Mucosa of rectum (tissue), 2 donors: ENCODE data around the gene ARHGAP33.
A peak's percentile ranks its signal among the peaks of the same experiment; 100 is the strongest.

ENCODE experiments used
- H3K27ac ChIP-seq, 2 donors: one replicate each; pipeline ENCODE4 v1.7.0; 2013; ENCODE audit warnings: inconsistent platforms in 2 of 2, low read depth in 2 of 2, low read length in 2 of 2
- H3K27me3 ChIP-seq, 2 donors: one replicate each; pipeline ENCODE4 v1.7.0; 2013; ENCODE audit warnings: low read length in 2 of 2; ENCODE audit not compliant: control insufficient read depth in 2 of 2, insufficient read depth in 2 of 2
- H3K36me3 ChIP-seq, 2 donors: one replicate each; pipeline ENCODE4 v1.7.0; 2013; ENCODE audit warnings: low read length in 2 of 2; ENCODE audit not compliant: control insufficient read depth in 2 of 2, insufficient read depth in 2 of 2
- H3K4me1 ChIP-seq, 2 donors: one replicate each; pipeline ENCODE4 v1.7.0; 2013; ENCODE audit warnings: low read length in 2 of 2, mild to moderate bottlenecking in 1 of 2; ENCODE audit not compliant: control insufficient read depth in 2 of 2, insufficient read depth in 2 of 2
- H3K4me3 ChIP-seq, 2 donors: one replicate each; pipeline ENCODE4 v1.7.0; 2013; ENCODE audit warnings: low read length in 2 of 2
- H3K9ac ChIP-seq, 2 donors: one replicate each; pipeline ENCODE4 v1.7.0; 2013; ENCODE audit warnings: low read length in 2 of 2, low read depth in 1 of 2, mild to moderate bottlenecking in 1 of 2
- H3K9me3 ChIP-seq, 2 donors: one replicate each; pipeline ENCODE4 v1.7.0; 2013; ENCODE audit warnings: low read length in 2 of 2; ENCODE audit not compliant: control insufficient read depth in 2 of 2
- donor health status: healthy.
- donor health status: Normal muscosa, but diverticular disease.

ARHGAP33 gene

DNA sequence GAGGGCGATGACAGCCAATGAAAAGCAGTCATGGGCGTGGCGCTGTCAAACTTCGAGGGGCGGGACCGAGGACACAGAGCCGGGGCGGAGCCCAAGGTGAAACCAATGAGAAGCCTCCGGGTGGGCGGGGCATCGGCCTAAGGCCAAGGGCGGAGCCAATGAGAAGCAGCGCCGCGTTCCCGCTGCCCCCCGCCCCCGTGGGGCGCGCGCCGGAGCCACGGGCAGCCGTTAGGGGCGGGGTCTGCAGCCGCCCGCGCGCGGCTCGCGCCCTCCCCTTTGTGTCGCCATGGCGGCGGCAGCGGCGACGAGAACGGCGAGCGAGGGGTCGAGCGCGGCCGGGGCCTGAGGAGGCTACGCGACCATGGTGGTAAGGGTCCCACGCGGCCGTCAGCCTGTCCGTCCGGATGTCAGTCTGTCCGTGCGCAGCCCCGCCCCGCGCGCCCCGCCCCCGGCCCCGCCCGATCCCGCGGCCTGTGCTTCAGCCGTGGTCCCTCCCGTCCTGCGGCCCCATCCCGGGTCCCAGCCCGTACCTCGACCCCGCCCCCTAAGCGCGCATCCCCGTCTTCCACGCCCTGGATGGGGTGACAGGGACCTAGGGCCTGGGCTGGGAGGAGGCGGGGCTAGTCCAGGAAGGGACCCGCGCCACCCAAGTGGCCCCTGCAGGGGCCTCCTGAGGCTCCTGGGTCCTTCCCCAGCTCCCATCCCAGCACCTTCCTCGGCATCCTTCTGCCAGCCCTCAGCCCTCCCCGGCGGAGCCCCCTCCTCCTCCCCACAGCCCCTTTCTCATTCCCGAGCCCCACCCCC is at the start of gene ARHGAP33:
TSS of gene ARHGAP33 (plus strand) at position 267 of the 804 bp plus-strand sequence. CDS start at position 362, 95 bp downstream.
- no peak within 1 kb of the TSS for H3K27ac ChIP-seq
- H3K4me1 ChIP-seq: peaks cover 4 to 7% of the 10 kb centered on the region in 2 donors
- H3K9ac ChIP-seq: peak within 1 kb of the TSS; percentile 51 to 52
- H3K27me3 ChIP-seq: no peaks in the 10 kb centered on the region
- H3K4me3 ChIP-seq: peak within 1 kb of the TSS; percentile 56 to 68
- peaks cover 0 to 4% of the 10 kb centered on the region in 2 donors for H3K36me3 ChIP-seq
- no peaks in the 10 kb centered on the region for H3K9me3 ChIP-seq

DNA sequence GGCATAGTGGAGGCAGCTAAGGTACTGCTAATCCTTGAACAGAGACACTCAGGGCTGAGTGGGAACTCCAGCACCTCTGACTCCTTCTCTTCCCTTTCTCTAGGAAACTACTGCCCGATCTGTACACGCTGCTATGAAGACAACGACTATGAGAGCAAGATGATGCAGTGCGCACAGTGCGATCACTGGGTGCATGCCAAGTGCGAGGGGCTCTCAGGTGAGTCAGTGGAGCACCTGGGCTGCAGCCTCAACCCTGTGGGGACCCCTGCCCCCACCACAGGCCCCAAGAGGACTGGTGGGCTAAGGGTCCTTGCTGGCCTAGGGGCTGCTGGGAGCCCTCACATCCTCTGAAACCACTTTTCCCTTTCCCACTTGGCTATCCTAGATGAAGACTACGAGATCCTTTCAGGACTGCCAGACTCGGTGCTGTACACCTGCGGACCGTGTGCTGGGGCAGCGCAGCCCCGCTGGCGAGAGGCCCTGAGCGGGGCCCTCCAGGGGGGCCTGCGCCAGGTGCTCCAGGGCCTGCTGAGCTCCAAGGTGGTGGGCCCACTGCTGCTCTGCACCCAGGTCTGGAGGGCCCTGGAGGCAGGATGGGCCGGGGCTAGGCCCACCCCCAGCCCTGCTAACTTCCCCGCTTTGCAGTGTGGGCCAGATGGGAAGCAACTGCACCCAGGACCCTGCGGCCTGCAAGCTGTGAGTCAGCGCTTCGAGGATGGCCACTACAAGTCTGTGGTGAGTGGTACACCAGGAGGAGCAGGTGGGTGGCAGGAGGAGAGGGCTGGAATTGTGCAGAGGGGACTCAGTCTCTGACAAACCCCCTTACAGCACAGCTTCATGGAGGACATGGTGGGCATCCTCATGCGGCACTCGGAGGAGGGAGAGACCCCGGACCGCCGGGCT is 48.1 kb upstream of the ARHGAP33 start:
- H3K36me3 ChIP-seq: peaks cover 93 to 95% of the 10 kb centered on the region in 2 donors
- no peak overlapping the region for H3K27ac ChIP-seq
- H3K4me3 ChIP-seq: no peak overlapping the region
- H3K9me3 ChIP-seq: no peaks in the 10 kb centered on the region
- no peak overlapping the region for H3K9ac ChIP-seq
- no peaks in the 10 kb centered on the region for H3K27me3 ChIP-seq
- no peaks in the 10 kb centered on the region for H3K4me1 ChIP-seq

DNA sequence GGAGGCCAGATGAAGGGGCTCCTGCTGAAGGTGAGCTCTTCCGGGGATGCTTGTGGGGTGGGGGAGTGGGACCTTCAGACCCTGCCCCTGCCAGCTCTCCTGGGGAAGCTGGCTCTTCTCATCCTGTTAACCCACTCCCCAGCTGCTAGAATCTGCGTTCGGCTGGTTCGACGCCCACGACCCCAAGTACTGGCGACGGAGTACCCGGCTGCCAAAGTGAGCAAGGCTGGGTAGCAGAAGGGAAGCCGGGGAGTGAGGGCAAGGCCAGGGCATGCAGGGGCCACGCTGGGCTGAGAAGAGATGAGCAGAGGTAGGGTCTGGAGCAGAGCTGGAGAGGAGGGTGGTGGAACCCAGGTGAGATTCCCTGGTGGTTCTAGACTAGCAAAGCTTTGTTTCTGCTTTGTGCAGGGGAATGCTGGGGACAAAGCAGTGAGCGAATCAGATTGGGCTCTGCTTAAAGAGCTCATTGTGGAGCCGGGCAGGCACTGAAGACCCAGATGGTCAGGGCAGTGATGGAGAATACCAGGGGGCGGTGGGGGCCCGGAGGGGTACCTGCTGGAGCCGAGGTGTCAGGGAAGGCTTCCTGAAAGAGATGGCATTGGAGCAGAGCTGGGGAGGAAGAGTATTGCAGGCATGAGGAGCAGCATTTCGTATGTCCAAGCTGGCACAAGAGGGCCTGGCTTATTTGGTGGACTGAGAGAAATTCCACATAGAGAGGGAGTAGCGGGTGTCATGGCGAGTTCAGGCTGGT is 47.2 kb upstream of the ARHGAP33 start:
- Histone ChIP-seq H3K4me1 (no peaks in the 10 kb centered on the region), H3K27ac (no peak overlapping the region), H3K4me3 (no peak overlapping the region), H3K9me3 (no peaks in the 10 kb centered on the region), H3K36me3 (peaks cover 87 to 89% of the 10 kb centered on the region in 2 donors), H3K9ac (no peak overlapping the region), H3K27me3 (no peaks in the 10 kb centered on the region)

- Histone ChIP-seq H3K4me1 (no peaks in the 10 kb centered on the region), H3K9ac (no peak overlapping the region), H3K36me3 (peaks cover 83% of the 10 kb centered on the region in 2 donors), H3K9me3 (no peaks in the 10 kb centered on the region), H3K27ac (no peak overlapping the region), H3K4me3 (no peak overlapping the region), H3K27me3 (no peaks in the 10 kb centered on the region)
Measured at GRCh38 chr19:35729021-35729420, 46.3 kb upstream of the ARHGAP33 start.

GRCh38 chr19:35729763-35730162 is 45.6 kb upstream of the ARHGAP33 start:
- Histone ChIP-seq H3K4me3 (no peak overlapping the region), H3K27me3 (no peaks in the 10 kb centered on the region)

GRCh38 chr19:35730326-35730725 is 45.0 kb upstream of the ARHGAP33 start:
- Histone ChIP-seq H3K27me3 (no peaks in the 10 kb centered on the region), H3K27ac (no peak overlapping the region), H3K4me3 (no peak overlapping the region), H3K9me3 (no peaks in the 10 kb centered on the region), H3K9ac (no peak overlapping the region), H3K36me3 (peaks cover 79 to 81% of the 10 kb centered on the region in 2 donors), H3K4me1 (no peaks in the 10 kb centered on the region)

More at GRCh38 chr19:35729763-35730162, 45.6 kb upstream of the ARHGAP33 start:
- no peaks in the 10 kb centered on the region for H3K9me3 ChIP-seq
- H3K36me3 ChIP-seq: peaks cover 81 to 82% of the 10 kb centered on the region in 2 donors
- H3K4me1 ChIP-seq: no peaks in the 10 kb centered on the region
- H3K9ac ChIP-seq: no peak overlapping the region
- no peak overlapping the region for H3K27ac ChIP-seq

GRCh38 chr19:35731353-35731752 is 44.0 kb upstream of the ARHGAP33 start:
- no peak overlapping the region for H3K4me3 ChIP-seq
- H3K27ac ChIP-seq: no peak overlapping the region
- H3K9ac ChIP-seq: no peak overlapping the region
- no peaks in the 10 kb centered on the region for H3K9me3 ChIP-seq
- peaks cover 74 to 75% of the 10 kb centered on the region in 2 donors for H3K36me3 ChIP-seq
- no peaks in the 10 kb centered on the region for H3K27me3 ChIP-seq
- no peaks in the 10 kb centered on the region for H3K4me1 ChIP-seq

GRCh38 chr19:35731779-35732405 is 43.5 kb upstream of the ARHGAP33 start:
- no peak overlapping the region for H3K9ac ChIP-seq
- H3K27ac ChIP-seq: no peak overlapping the region
- no peak overlapping the region for H3K4me3 ChIP-seq
- no peaks in the 10 kb centered on the region for H3K27me3 ChIP-seq
- H3K36me3 ChIP-seq: peaks cover 71 to 77% of the 10 kb centered on the region in 2 donors
- H3K4me1 ChIP-seq: no peaks in the 10 kb centered on the region
- no peaks in the 10 kb centered on the region for H3K9me3 ChIP-seq

- Histone ChIP-seq H3K36me3 (peaks cover 66 to 72% of the 10 kb centered on the region in 2 donors), H3K27me3 (no peaks in the 10 kb centered on the region), H3K9ac (no peak overlapping the region), H3K4me1 (no peaks in the 10 kb centered on the region), H3K9me3 (no peaks in the 10 kb centered on the region), H3K4me3 (no peak overlapping the region), H3K27ac (no peak overlapping the region)
Measured at GRCh38 chr19:35732540-35733179, 42.7 kb upstream of the ARHGAP33 start.
